Muscle of arm (tissue), 12 donors: ENCODE results near the gene ARHGAP45. TPM values are rescaled to one million over a fixed set of nuclear protein-coding genes. Genes with fewer than 3 reads are reported as not detected.

ENCODE experiments used
- DNase-seq: peaks from one replicate; pipeline ENCODE4 v3.0.0-alpha.2; 2013
- polyA plus RNA-seq, 12 donors: library from polyadenylated mRNA; unstranded; fragments of 120-200 nt; gene quantifications; one replicate each; pipeline ENCODE4 v1.2.1, GENCODE V29; 2013; ENCODE audit not compliant: insufficient read length in 12 of 12

ARHGAP45 gene
- polyA plus RNA-seq, 12 donors: 6.0 to 26.0 (median 8.1) TPM; not detected in 1

DNA sequence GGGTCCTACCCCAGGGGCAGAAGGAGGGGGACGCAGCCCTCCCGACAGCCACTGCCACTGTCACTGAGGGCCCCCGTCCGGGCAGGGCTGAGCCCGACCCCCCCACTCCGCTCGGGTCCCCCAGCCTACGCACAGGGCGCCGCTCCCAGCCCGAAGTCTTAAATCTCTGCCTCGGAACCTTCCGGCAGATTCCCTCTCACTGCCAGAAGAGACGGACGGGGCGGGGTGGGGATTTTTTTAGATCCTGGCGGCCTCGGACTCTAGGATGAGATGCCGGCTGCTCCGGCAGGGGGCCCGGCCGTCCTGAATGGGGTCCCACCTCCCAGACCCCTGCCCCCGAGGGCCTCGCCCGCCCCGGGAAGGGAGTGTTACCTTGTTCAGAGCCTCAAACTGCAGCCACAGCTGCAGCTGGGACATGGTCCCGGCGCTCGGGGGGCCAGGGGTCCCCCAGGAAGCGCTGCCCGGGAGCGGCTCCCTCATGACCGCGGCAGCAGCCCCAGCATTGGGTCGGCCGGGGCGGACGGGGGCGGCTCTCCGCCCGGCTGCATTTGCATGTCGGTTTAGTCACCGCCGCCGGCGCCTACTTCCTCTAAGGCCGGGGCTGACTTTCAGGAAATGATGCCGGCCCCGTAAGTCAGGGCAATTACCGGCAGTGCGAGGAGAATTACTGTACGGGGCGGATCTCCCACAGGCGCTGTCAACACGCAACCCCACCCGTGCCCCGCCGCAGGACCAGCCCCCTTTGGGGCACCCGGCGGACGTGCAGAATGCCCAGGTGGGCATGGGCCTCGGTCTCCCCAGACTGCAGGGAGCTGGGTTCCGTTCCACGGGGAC lies 65.0 kb downstream of the ARHGAP45 start:
- DNase-seq: peak; percentile 61

DNA sequence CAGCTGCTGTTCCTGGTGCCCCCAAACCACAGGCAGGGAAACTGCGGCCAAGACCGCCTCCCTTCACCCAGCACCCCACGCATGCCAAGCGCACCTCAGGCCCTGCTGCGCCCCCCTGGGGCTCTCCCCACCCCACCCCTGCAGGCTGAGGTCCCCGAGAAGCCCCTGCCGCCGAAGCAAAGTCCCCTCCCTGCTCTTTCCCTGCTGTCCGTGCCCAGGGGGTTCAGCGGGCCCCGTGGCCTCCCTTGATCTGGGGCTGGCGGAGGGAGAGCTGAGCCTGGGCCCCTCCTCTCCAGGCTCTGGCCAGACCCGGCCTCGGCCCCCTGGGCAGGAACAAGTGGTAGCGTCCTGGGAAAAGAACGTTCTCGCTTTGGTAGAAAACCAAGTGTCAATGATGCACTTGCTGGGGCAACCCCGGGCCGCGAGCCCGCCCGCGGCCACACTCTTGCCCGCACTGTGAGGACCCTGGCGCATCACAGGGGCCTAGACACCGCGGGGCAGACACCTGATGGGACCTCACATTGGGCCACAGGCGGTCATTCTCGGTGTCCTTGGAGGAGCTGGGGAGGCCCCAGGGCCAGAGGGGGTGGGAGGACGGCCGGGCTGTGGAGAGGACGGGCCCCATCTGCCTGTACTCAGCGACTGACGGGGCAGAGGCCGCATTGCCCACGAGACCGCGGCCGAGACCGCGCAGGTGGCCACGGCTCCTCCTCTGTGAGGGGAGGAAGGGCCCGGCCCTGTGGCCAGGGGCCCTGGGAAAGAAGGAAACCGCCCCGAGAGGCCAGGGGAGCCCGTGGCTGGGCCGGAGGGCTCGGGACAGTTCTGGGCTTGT lies 65.8 kb downstream of the ARHGAP45 start:
- DNase-seq: no peak

DNA sequence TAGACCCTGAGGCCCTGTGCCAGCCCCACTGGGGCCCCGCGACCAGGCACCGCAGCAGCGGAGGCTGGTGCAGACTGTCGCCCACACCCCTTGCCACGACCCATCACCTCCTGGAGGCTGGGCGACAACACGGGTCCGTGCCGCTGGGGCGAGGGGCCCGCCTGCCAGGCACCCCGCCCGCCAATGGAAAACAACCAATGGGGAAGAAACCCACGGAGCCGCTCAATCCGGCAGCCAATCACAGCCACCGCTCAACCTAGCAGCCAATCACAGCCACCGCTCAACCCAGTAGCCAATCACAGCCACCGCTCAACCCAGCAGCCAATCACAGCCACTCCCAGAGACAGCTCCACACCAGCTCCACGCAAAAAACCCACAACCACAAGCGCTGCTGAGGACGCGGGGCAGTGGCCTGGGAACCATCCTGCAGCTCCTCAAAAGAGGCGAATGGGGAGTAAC lies 66.5 kb downstream of the ARHGAP45 start:
- no peak for DNase-seq

DNA sequence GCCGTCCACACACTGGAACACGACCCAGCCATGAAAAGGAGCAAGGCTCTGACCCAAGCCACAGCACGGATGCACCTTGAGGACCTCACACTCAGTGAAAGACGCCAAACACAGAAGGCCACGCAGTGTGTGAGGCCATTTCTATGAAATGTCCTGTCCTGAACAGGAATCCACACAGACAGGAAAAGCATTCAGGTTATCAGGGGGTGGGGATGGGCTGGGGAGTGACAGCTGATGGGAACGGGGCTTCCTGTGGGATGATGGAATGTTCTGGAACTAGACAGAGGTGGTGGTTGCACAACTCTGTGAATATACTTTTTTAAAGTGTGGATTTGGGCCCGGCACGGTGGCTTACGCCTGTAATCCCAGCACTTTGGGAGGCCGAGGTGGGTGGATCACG lies 67.5 kb downstream of the ARHGAP45 start:
- DNase-seq: no peak

DNA sequence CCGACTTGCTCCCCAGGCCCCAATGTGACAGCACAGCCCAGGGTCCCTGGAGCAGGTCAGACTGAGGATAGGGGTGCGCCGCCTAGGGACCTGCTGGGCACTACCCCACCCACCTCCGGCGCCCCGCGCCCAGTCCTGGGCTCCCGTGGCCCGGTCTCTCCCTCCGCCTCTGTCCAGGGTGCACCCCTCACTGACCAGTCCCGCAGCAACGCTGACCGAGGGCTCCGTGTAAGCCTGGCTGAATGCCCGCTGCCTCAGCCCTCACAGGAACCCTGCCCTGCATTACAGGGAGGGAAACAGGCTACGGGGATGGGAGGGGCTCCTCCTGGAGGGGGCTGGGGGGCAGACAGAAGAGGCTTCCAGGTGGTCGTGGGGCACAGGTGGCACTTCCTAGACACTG lies 68.5 kb downstream of the ARHGAP45 start:
- DNase-seq: no peak

DNA sequence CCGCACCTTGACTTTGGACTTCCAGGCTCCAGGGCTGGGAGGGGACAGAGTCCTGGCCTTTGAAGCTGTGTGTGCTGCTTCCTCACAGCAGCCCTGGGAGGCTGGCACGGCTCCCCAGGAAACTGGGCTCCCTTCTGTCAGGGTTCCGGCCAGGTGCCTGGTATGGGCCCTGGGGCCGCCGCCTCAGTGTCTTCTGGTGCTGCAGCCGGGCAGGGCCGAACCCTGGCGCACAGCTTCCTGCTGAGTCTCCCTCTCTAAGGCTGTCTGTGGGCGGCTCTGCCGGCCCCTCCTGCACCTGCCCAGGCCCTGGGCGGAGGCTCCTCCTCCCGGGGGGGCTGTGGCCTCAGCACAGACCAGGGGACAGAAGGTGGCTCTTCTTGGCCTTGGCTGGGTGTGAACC lies 69.2 kb downstream of the ARHGAP45 start:
- no peak for DNase-seq

Other genes starting within 250 kb of the ARHGAP45 start
- gene PLPPR3, start 245.2 kb upstream of the ARHGAP45 start, polyA plus RNA-seq: 1 to 10 TPM in 3 of 12 donors, under 1 TPM in 7, not detected in 2; 0.12 to 2.7 (median 0.46) TPM
- 1 to 10 TPM in 5 of 12 donors, under 1 TPM in 5, not detected in 2; 0.42 to 8.7 (median 0.90) TPM for gene AZU1, start 239.3 kb upstream of the ARHGAP45 start, polyA plus RNA-seq
- gene PRTN3, start 226.2 kb upstream of the ARHGAP45 start, polyA plus RNA-seq: 10 to 100 TPM in 1 of 12 donors, 1 to 10 TPM in 7, under 1 TPM in 2, not detected in 2; 0.66 to 12.0 (median 1.3) TPM
- 1 to 10 TPM in 2 of 12 donors, under 1 TPM in 5, not detected in 5; 0.21 to 1.2 (median 0.33) TPM for gene ELANE, start 214.9 kb upstream of the ARHGAP45 start, polyA plus RNA-seq
- 10 to 100 TPM in 1 of 12 donors, 1 to 10 TPM in 9, under 1 TPM in 1, not detected in 1; 0.98 to 20.8 (median 1.6) TPM for gene CFD, start 207.5 kb upstream of the ARHGAP45 start, polyA plus RNA-seq
- gene MED16, start 174.0 kb upstream of the ARHGAP45 start, polyA plus RNA-seq: 1,000 to 10,000 TPM in 1 of 12 donors, 10 to 100 TPM in 11; 26.2 to 1,072 (median 32.9) TPM
- gene RNU6-9, start 173.7 kb upstream of the ARHGAP45 start, polyA plus RNA-seq: not detected
- 10 to 100 TPM in 11 of 12 donors, not detected in 1; 21.0 to 60.9 (median 27.3) TPM for gene R3HDM4, start 153.9 kb upstream of the ARHGAP45 start, polyA plus RNA-seq
- not detected for gene KISS1R, start 149.8 kb upstream of the ARHGAP45 start, polyA plus RNA-seq
- gene ARID3A, start 141.1 kb upstream of the ARHGAP45 start, polyA plus RNA-seq: 100 to 1,000 TPM in 1 of 12 donors, 10 to 100 TPM in 6, 1 to 10 TPM in 5; 7.5 to 100 (median 10.3) TPM
- 10 to 100 TPM in 11 of 12 donors, not detected in 1; 18.9 to 38.0 (median 20.3) TPM for gene WDR18, start 82.8 kb upstream of the ARHGAP45 start, polyA plus RNA-seq
- under 1 TPM in 10 of 12 donors, not detected in 2; 0.05 to 0.25 (median 0.14) TPM for gene GRIN3B, start 66.7 kb upstream of the ARHGAP45 start, polyA plus RNA-seq
- 100 to 1,000 TPM in 2 of 12 donors, 10 to 100 TPM in 9, not detected in 1; 56.1 to 123 (median 70.5) TPM for gene TMEM259, start 46.0 kb upstream of the ARHGAP45 start, polyA plus RNA-seq
- not detected for gene RNU6-2, start 45.6 kb upstream of the ARHGAP45 start, polyA plus RNA-seq
- gene CNN2, start 40.6 kb upstream of the ARHGAP45 start, polyA plus RNA-seq: 10 to 100 TPM in 11 of 12 donors, not detected in 1; 36.3 to 89.8 (median 46.7) TPM
- gene ABCA7, start 27.1 kb upstream of the ARHGAP45 start, polyA plus RNA-seq: 10 to 100 TPM in 9 of 12 donors, 1 to 10 TPM in 2, not detected in 1; 7.1 to 23.7 (median 18.2) TPM
- 100 to 1,000 TPM in 8 of 12 donors, 10 to 100 TPM in 3, not detected in 1; 79.7 to 135 (median 108) TPM for gene POLR2E, start 28.2 kb downstream of the ARHGAP45 start, polyA plus RNA-seq
- gene GPX4, start 36.8 kb downstream of the ARHGAP45 start, polyA plus RNA-seq: 100 to 1,000 TPM in 11 of 12 donors, not detected in 1; 122 to 187 (median 142) TPM
- 10 to 100 TPM in 6 of 12 donors, 1 to 10 TPM in 5, not detected in 1; 7.4 to 33.2 (median 10.2) TPM for gene SBNO2, start 107.1 kb downstream of the ARHGAP45 start, polyA plus RNA-seq
- 10 to 100 TPM in 11 of 12 donors, not detected in 1; 35.8 to 56.1 (median 44.3) TPM for gene STK11, start 138.6 kb downstream of the ARHGAP45 start, polyA plus RNA-seq
- 1 to 10 TPM in 7 of 12 donors, under 1 TPM in 3, not detected in 2; 0.65 to 2.2 (median 1.1) TPM for gene CBARP, start 170.8 kb downstream of the ARHGAP45 start, polyA plus RNA-seq
- 100 to 1,000 TPM in 10 of 12 donors, 10 to 100 TPM in 1, not detected in 1; 94.6 to 231 (median 136) TPM for gene ATP5F1D, start 174.6 kb downstream of the ARHGAP45 start, polyA plus RNA-seq
- gene MIDN, start 181.4 kb downstream of the ARHGAP45 start, polyA plus RNA-seq: 100 to 1,000 TPM in 1 of 12 donors, 10 to 100 TPM in 11; 22.4 to 149 (median 30.9) TPM
- 100 to 1,000 TPM; 391 to 559 (median 467) TPM for gene CIRBP, start 202.2 kb downstream of the ARHGAP45 start, polyA plus RNA-seq
- 10 to 100 TPM in 9 of 12 donors, 1 to 10 TPM in 1, not detected in 2; 9.4 to 17.0 (median 12.6) TPM for gene FAM174C, start 208.4 kb downstream of the ARHGAP45 start, polyA plus RNA-seq
- 10 to 100 TPM in 1 of 12 donors, 1 to 10 TPM in 6, under 1 TPM in 4, not detected in 1; 0.33 to 12.8 (median 1.5) TPM for gene EFNA2, start 218.7 kb downstream of the ARHGAP45 start, polyA plus RNA-seq